DMS 273 (cell line): ENCODE results near the gene ARID5B.

Source experiments
- DNase-seq: peaks from one replicate; lab custom pipeline; 2025; ENCODE audit not compliant: unreplicated experiment; lab: John Stamatoyannopoulos, UW

The ARID5B gene

DNA sequence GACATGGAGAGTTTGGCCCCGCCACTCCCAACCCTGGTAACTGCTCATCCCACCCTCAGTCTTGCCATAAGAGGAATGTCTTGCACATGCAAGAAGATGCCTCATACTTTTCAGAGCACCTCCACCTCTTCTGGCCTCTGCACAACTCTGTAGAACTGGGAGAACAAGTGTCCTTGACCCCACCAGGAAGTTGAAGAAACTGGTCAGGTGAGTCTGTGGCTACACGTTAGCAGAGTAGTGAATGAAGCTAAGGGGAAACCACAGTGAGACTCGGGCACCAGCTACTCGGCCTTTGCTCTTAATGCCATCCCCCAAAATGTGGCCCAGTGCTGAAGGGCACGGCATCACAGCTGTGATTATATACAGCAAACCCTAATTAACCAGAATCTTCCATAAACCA, 110.1 kb downstream of the ARID5B start:
- DNase-seq, result no peak

GRCh38 chr10:62012318-62012717, 110.8 kb downstream of the ARID5B start:
- no peak for DNase-seq

- DNase-seq, result no peak
These were observed 113.0 kb downstream of the ARID5B start for GRCh38 chr10:62014510-62014909.

DNA sequence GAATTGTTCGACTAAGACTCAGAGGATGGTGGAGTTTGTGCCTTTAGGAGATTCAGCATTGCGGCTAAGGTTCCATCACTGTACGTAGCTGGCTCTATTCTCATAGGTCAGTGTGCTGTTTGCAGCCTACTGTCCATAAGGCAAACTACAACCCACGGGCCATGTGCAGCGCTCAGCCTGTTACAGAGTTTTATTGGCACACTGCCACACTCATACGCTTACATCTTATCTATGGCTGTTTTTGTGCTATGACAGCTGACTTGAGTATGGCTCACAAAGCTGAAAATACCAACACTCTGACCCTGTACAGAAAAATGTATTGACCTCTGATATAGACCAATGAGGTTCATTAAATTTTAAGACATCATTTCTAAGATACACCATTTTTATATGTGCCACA, 114.5 kb downstream of the ARID5B start:
- peak; percentile 63 for DNase-seq

DNA sequence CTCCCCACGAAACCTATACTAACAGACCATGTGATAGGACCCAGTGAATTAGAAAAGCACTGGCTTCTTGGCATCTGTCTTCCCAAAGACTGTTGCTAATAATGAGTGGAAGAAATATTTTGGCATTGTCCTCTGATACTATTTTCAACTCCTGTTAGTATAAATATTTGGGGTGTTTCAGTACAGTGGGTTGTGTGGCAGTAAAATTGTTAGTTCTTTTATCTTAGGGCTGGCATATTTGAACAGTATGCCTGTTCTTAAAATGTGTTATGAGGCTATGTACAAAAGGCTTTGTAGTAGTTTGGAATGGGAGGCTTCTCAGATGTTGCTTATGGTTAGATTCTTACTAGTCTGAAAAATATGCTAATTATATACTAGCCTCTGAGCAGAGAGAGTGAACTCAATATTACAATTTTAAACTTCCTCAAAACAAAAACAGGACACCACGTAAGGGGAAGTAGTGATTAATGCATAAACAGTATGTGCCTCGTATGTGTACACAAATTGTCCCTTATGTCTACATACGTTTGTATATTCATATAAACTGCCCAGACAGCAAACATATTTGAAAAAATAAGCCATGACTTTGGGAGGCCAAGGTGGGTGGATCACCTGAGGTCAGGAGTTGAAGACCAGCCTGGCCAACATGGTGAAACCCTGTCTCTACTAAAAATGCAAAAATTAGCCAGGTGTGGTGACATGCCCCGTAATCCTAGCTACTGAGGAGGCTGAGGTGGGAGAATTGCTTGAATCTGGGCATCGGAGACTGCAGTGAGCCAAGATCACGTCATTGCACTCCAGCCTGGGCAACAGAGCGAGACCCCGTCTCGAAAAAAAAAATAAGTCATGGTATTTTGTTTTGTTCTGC, 115.4 kb downstream of the ARID5B start:
- DNase-seq, result peak; percentile 16

- DNase-seq, result no peak
These were observed 116.0 kb downstream of the ARID5B start for GRCh38 chr10:62017491-62017870.

GRCh38 chr10:62018131-62018911, 116.8 kb downstream of the ARID5B start:
- peak; percentile 13 for DNase-seq

DNA sequence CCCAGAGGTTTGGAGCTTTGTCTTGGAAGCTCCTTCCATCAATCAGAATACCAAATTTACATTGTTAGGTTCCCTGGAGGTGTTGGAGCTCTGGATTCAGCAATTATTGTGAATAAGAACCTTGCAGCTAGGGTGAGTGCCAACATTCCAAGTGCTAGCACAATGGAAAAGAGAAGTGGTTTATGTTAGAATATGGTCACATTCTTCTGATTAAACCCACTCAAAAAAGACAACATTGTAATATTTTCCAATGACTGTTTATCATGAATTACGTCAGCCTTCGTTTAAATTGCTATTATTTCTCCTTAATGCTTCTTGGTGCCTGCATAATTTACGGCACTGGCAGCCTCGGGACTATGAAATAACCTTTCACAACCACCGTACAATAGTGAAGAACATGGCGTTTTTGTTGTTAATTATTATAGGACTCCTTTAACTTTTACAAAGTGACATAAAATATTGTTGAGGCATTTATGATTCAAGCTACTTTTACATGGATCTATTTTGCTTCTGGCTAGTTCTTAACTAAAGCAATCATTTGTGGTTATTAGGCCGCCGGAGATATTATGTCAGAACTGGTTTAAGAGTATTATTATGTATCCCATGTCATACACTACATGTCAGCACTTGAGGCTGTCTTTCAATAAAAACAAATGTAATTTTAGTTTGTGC, 117.7 kb downstream of the ARID5B start:
- DNase-seq, result no peak

GRCh38 chr10:62019685-62020359, 118.3 kb downstream of the ARID5B start:
- no peak for DNase-seq

DNA sequence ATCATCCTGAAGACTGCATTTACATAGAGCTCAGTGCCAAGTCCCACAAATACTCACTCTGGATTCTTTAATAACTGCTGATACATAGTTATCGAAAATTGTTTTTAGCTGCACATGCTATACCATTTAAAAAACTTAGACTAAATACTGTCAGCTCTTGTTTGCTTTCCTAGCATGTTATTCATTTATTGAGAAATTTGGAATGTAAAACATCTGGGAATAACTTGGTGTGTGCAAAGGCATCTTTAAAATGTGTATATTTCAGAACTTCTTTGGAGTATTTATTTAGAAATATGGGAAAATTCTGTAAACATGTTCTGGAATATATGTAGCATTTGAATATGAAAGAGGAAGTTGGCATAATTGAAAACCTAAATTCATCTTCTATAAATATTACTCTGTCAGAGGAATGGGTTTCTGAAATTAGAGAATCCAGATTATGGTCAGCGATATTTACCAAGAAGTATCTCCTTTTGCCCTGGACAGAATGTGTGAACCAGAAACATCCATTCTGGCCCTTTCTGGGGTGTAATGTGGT, 119.7 kb downstream of the ARID5B start:
- DNase-seq, result no peak

- no peak for DNase-seq
These were observed 120.7 kb downstream of the ARID5B start for GRCh38 chr10:62021978-62022802.

- no peak for DNase-seq
These were observed 121.3 kb downstream of the ARID5B start for GRCh38 chr10:62022830-62023229.

- DNase-seq, result no peak
These were observed 121.8 kb downstream of the ARID5B start for GRCh38 chr10:62023329-62023728.

DNA sequence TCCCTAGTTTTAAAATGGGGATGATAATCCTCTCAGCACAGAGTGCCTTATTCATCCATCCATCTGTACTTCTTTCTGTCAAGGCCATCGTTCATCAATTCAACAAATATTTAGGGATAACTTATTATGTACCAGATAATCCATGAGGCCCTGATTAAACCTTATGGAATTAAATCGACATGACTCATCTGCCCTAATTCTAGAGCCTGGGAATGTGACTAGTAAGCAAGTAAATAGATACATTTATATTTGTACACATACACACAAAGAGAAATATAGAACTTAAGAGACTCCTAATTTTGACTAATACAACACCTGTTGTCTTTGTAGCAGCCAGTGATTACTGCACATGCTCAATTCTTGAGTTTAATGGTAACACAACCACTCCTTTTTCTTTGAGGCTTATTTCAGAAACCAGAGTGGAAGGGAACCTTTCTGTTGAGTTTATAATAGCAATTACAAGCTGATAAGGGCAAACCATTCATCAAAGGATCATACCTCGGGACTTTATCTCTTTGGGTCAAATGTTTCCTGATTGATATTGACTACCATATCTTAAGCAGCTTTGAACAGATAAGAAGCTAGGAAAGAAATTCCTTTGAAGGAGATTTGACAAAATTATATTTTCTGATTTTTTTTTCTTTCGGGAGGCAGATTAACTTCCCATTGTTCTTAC, 122.7 kb downstream of the ARID5B start:
- DNase-seq, result no peak

DNA sequence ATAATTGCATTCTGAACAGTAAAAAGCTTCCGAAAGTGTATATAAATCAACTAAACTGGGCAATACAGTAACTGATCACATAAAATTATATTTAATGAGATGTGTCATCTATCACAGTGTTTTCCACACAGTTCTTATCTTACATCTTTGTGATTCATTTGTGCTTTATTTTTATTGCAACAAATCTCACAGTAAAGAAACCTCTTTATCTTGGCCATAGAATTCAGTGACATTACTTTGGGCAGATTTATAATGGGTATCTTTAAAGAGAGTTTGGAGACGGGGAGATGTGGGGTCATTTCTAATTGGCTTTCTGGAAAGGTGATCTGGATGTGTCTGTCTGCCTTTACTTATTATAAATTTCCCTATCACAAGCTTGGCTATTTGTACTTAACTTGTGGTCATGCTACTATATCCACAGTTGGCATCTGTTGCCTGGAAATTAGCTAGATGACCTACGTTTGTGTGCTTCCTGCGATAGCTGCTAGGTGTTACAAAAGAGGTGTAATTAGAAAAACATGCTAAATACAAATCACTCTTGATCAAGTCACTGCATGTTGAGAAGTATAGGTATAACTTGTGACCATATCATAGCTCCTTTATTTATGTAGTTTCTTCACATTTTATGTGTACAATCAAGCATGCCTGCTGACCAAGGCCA, 123.8 kb downstream of the ARID5B start:
- no peak for DNase-seq

DNA sequence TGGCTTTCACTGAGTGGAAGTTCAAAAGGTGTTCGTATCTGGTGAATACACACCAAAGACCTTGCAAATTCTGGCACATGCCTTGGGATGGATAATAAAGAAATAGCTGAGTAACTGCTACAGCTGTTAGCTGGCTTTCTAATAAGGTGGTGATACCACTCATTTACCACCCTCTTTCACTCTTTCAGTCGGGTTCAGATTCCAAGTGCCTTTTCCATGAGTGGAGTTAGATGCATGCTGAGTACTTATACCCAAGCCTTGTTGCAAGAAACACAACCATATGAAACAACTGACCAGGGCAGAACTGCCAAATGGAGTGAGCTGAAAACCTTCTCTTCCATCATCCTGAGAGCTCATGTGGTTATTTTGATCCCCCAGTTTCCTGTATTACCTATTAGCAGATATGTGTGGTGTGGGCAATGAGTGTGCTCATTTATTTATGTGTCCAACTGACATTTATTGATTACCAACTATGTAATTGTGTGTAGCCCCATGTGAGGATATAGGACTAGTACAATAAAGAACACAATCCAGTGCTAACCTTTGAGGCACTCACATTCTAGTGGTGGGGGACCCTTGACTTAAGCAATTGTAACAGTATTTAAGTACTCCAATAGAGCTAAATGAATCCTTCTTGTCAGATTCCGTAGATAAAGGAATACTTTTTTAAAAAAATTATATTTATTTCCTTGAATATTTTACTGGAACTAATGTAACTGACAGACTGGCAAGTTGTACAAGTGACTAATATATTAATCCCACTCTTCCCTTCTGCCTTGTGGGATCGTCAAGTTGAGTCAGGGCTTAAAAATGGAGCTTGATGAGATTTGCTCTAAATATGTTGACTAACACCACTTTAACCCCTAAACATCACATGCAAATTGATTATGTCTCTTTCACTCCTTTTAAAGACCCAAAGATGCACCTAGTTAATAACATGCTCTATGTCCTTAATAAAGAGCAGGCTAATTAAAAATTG, 124.7 kb downstream of the ARID5B start:
- DNase-seq, result no peak

DNA sequence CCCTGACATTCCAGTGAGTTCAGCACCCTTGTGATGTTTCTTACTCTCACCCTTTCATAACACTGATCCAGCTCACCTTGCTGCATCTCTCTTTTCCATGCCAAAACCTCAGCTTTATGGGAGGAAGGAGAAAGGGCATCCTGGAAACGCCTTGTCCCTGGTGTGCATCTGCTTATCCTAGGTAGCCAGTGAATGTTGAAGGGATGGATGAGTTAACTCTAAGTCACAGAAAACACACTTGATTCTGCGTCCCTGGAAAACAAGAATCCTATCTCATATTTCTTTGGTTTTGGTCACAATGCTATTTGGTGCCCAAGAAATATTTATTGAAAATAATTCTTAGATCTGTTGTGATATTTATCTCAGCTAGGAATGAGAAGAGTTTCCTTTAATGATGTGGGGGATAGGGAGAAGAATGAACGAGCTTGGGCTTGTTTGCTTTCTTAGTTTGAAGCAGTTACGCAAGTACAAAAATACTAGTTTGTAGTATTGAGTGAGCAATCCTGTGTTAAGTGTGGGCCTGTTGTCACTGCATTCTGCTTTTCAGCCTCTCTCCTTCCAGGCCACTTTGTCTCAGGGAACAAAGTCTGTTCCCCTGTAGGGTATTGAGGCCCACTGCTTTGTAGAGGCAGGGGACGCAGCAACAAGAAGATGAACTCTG, 126.5 kb downstream of the ARID5B start:
- DNase-seq, result no peak
